GM21526 (cell line): ENCODE data around the gene GUCD1.

ENCODE experiments used
- ATAC-seq: cut with Tn5 transposase; IDR thresholded peaks from one replicate; pipeline ENCODE4 v1.9.1; 2021; ENCODE audit warnings: moderate library complexity; ENCODE audit not compliant: unreplicated experiment, low FRiP score

The GUCD1 gene

DNA sequence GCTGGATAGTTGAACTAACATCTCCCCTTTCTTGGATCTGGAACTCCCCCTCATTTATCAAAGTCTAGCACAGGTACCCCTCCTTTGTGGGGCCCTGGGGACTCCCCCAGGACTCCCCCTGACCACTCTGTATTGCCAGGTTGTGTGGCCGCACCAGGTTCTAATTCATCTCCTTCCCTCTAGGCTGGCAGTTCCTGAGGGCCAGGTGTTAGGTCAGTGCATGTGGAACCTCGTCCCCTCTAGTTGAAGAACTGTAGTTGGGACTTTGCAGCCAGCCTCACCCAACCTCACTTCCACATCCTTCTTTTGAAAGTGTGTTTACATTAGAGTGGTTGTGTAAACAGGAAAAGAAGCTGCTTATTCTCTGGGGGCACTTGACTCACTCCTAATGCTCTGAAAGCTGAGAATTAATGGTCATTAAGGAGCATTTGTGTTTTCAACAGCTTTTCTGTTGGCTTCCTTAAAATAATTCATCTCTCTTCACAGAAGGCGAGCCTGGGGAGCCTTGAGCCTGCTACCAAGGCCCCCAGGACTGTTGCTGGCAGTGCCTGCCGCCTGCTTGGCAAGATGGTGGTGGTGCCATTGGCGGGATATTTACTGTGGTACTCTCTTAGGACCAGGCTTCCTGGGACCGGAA is 48.0 kb downstream of the GUCD1 start:
- ATAC-seq: no peak

DNA sequence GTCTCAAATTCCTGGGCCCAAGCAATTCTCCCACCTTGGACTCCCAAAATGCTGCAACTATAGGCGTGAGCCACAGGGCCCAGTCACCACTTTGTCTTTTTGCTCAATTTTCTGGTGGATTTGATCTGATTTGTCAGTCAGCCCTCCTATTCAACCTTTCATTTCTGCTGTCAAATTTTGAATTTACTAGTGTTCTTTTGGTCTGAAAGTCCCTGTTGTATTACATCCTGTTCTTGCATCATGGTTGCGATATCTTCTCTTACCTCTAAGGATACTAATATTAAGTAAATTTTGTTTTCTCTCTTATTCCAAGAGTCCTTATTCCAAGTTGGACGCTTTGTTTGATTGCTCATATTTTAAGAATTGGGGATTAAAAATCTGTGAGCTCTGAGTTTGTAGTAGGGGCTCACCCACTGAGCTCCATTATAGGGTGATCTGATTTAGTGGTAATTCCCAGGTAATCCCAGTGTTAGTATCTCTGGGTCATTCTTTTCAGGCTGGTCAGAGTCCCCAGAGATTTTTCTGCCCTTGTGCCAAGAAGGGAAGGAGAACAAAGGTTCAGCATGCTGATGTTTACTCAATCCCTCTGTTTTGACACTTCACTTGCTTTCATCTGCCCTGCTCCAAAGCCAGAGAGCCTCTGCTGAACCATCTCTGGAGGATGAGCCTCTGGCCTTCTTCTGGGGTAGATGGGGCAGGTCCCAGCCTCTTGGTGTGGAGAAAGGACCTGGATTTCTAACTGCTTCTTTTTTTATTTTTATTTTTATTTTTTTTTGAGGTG is 49.8 kb downstream of the GUCD1 start:
- no peak for ATAC-seq

DNA sequence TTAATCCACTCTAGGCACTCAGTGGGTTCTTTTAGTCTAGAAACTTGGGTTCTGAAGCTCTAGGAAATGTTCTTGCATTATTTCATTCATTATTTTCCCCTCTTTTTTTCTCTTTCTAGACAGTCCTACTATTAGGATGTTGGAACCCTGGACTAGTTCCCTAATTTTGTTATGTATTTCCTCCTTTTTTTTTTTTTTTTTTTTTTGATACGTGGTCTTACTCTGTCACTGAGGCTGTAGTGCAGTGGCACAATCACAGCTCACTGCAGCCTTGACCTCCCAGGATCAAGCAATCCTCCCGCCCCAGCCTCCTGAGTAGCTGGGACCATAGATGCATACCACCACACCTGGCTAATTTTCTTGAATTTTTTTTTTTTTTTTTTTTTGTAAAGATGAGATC is 50.4 kb downstream of the GUCD1 start:
- ATAC-seq: no peak

DNA sequence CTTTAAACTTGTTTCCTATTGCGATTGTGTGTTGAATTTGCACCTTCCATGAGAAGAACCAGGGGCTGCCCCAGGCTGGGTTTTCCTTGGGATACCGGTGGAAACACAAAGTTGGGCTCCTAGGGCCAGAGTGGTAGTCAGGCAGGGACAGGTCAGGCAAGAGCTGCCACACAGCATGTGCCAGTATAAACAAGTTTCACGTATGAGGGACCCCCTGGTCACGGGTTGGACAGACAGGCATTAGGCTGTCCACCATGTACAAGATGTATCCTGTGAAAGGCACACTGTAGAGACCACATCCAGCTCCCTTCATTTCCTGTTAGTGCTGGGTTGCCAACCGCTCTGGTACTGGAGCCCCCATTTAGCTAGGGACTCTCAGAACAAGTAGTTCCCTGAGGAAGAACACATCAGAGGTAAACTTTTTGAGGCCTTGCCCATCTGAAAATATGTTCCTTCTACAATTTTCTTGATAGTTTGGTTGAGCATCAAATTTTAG is 51.0 kb downstream of the GUCD1 start:
- no peak for ATAC-seq

DNA sequence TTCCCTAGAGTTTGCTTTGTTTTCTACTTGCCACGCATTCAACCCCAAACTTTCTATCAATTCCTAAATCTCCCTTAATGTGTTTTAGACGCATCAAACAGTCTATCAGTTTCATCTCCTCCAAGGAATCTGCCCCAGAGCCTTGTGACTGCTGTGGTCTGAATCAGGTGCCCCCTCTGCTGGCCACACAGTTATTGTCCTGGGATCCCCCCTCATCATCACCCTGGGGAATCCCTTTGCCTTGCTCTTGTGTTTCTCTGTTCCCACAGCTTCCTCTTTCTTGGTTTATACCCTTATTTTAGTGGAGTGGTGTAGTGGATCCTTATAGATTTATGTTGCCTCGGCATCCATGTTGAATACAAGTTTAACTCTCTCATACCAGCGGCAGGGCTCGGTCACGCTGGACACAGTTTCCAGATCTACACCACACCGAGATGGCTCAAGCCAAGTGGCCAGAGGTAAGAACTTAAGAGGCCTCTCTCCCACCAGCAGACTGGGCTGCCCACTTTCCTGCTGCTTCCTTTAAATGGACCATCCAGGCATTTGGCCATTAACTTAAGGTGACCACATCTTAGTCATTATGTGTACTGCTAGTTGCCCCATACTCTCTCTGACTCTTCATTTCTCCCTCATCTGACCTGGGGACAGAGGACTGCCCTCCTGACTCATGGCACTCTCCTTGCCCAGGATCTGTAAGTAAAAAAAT is 51.6 kb downstream of the GUCD1 start:
- ATAC-seq: no peak

DNA sequence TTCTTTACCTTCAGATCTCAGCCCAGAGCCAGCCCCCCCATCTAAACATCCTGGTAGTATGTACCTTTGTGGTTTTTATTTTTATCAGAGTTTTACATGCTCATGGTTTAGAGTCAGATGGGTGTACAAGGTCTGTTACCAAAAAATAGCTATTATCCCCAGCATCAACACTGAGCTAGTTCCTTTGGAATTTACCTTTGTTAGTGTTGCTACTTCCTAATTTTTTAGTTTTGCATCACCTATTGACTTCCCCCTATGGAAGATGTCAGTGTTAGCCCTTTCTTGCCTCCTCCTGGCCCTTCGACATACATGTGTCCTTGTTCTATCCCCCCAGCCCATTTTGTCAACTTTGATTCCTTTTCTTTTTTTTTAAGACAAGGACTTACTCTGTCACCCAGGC is 52.4 kb downstream of the GUCD1 start:
- no peak for ATAC-seq

DNA sequence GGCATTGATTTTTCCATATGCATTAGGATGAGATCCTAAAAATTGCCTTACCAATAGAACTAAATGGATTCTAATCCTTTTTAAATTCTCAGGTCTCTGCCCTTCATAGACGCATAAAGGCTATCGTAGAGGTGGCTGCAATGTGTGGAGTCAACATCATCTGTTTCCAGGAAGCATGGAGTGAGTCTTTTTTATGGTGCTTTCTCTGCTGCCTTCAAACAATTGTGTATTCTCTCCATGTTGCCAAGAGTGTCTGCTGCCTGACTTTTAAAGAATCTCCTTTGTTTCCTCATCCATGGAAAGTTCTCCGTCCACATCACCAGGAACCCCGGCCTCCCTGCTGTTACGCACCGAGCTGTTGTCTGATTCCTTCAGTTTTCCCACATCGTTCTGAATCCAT is 52.9 kb downstream of the GUCD1 start:
- no peak for ATAC-seq

DNA sequence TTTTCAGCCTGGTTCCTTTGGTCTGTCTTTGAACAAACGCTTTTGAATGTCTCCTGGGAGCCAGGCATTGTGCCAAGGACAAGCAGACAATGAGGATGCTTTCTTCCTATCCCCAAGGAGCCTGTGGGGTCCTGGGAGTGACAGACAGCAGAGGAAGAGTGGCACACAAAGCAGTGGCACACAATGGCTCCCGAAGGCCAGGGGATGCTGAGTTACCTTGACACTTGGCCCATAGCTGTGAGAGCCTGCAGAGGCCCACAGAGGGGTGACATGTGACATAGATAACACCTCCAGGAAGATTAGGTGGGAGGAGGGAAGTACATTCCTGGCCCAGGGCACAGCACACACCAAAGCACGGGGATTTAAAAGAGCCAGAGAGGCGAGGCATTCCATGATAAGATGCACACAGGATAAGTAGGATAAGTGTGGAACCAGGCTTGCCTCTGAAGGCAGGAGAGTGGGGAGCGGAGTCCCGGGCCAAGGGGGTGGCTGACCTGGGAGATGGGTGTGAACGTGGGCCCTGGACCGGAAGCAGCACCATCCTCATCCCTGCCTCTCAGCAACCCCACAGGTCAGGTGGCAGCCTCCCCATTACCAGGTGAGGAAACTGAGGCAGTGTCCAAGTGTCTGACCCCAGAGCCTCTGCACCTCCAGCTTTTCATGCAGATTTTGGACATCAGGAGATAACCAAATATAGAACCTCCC is 53.5 kb downstream of the GUCD1 start:
- ATAC-seq: no peak

DNA sequence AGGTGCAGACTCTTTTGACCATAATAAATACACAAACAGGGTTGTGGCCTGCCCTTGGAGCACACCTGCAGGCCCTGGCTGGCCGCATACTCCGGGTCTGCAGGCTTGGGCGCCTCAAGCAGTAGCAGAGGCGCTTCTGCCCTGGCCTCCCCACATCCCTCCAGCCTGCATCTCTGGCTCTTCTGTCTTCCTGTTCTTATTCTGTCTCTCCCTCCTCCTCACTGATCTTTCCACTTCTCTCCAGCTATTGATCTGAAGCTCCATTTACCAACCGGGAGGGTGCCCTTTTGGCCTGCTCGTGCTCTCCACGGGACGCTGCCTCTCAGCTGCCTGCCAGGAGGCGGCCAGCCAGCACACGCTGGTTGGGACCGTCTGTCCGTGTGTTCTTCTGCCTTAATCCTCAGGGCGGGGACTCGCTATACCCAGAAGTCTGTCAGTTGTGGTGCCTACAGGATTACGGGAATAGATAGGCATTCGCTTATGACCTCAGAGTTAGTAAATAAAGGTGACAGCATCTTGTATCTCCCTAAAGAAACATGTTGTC is 54.6 kb downstream of the GUCD1 start:
- no peak for ATAC-seq

DNA sequence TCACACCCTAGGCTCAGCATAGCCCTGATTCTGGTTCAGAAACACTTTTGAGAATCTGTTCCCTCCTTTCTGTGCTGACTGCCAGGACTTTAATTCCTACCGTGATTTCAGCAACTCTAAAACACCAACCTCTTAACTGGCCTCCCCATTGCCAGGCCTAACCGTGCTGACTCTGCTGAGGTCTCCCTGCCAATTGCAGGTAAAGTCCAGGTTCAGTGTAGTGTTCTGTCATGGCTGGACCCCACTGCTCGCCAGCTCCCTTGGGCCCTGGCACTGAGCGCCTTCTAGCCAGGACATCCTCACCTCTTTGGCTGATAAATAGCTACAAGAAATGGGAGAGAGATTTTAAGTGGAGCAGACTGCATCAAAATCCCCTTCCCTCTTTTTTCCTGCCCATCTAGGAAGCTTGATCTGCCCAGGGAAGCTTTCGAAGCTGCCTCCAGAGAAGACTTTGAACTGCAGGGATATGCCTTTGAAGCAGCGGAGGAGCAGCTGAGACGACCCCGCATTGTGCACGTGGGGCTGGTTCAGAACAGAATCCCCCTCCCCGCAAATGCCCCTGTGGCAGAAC is 55.1 kb downstream of the GUCD1 start:
- ATAC-seq: no peak

DNA sequence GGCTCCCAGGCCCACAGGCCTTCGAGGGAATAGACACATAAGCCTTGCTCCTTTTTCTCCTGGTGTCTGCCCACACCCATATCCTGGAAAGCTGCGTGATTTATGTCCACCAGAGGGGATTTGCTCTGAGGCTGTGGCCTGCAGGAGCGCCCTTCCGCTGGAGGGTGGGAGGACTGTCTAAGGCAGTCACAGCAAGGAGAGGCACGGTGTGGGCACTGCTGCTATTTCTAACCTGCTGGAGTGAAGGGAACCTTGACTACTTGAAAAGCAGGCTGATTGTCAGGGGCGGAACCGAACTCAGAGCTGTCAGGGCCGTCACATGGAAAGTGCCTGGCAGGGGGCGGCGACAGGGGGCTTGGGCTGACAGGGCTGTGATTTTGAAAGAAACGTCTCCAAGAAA is 56.1 kb downstream of the GUCD1 start:
- ATAC-seq: no peak

DNA sequence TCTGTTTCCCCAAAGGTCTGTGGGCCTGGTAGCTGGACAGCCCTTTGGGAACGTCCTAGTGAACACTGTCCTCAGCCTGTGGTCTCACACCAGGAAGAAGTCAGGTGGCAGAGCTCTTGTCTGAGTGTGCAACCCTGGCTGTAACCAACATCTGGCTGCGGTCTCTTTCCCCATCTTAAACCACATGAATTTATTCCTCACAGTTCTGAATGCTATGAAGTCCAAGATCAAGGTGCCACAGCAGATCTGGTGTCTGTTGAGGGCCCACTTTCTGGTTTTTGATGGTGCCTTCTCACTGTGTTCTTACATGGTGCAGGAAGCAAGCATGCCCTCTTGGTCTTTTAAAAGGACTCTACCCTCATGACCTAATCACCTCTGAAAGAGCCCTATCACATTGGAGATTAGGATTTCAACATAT is 57.1 kb downstream of the GUCD1 start:
- no peak for ATAC-seq

DNA sequence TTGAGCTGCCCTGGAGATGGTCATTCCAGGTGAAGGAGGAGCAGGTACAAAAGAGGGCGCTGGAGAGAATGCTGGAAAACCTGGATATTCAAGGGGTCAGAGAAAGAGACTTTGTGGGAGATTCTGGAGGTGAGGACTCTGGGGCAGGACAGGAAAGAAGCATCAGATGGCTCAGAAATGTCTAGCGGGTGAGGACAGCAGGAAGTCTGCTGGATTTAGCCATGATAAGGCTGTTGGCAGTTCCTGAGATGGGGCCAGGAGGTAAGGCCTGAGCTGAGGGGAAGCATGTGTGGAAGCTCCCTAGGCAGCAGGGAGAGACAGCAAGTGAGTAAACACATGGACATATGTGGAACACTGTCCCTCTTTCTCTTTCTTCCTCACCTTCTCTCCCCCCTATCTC is 58.3 kb downstream of the GUCD1 start:
- ATAC-seq: no peak

DNA sequence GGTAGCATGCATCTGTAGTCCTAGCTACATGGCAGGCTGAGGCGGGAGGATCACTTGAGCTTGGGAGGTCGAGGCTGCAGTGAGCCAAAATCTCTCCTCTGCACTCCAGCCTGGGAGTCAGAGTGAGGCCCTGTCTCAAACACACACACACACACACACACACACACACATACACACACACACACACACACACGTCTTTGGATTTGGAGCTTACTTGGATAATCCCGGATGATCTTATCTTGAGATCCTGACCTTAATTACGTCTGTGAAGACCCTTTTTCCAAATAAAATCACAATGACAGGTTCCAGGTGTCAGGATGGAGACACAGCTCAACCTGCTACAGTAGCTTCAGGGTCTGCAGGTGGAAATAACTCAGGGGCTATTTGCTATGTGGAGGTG is 58.7 kb downstream of the GUCD1 start:
- ATAC-seq: no peak

DNA sequence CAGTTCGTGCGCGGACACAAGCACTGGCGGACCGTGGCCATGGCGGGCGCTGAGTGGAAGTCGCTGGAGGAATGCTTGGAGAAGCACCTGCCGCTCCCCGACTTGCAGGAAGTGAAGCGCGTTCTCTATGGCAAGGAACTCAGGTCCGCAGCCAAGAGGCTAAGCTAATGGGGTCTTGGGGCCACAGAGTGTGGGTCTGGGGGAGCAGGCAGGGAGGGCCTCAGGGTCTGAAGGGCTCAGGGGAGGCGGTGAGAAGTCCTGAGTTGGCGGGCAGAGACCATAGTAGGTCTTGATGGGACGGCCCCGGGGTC is 59.6 kb downstream of the GUCD1 start:
- ATAC-seq: no peak

DNA sequence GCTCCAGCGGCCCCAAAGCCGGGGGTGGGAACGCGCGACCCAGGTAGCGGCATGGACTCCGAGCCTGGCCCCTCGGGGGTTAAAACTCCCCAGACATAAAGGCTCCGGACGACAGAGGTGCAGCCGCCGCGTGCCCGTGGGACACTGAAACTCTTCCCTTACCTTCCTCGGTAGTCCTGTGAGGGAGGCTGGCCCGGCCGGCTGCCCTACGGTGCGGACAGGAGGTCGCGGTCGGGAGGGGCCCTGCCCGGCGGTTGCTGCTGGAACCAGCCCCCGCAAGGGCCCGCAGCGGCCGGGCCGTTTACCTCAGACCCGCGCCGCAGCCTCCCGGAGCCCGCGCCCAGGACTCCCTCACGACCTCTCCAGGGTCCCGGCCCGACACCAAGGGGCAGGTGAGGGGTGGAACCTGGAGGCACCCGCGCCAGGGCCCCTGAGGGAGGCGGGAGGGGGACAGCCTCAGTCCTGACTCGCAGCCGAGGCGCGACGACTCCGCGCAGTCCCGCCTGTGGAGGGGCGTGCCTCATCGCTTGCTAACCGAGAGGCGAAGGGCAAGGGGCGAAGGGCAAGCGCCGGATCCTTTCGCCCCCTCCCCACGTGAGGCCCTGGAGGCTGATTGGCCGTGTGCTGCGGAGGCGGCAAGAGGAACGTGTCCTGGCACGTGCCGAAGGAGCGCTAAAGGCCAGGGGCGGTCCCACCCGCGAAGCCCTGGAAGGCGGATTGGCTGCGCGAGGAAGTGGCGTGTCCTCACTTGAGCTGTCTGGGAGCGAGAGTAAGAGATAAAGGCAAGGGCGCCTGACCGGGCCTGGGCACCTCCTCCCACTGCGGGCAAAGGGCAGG is 60.2 kb downstream of the GUCD1 start, which contains the start of gene UPB1:
TSS of gene UPB1 (plus strand) at position 805 of the 837 bp plus-strand sequence. CDS start 72 bp downstream, outside the sequence.
- ATAC-seq: no peak

DNA sequence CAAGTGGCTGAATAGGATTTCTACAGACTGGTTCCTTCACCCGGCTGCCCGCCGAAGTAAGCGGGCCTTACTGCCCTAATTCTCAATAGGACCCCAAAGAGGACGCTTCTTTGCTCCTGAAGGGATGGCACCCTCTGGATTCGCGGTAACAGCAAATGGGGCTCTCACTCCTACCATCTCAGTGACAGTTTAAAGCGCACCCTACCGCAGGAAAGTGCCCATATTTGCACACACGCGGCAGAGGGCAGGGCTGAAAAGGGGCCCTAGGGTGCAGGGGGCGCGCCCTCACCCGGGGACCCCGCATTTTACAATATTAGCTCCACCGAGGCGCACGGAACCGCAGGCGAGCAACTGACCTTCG is 60.8 kb downstream of the GUCD1 start:
- ATAC-seq: no peak

DNA sequence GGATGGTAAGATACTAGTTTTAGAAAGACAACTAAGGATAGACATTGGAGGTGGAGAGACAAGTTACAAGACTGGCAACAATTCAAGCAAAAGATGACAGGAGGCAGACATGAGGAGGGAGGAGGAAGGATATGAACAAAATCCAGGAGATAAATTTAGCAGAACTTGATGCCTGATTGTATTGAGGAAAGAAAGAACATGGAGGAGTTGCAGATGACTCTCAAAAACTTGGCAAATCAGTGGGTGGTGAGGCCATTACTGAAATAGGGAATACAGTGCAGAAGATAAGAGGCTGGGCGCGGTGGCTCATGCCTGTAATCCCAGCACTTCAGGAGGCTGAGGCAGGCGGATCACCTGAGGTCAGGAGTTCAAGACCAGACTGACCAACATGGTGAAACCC is 62.5 kb downstream of the GUCD1 start:
- no peak for ATAC-seq
